ENCODE results near the gene ADAMTS14.

GRCh38 chr10:70689661-70690060 lies 17.4 kb downstream of the ADAMTS14 start:
- no peak for TF ChIP-seq GLIS3 (CRISPR knock-in tag; IDR thresholded peaks at IDR 0.05)
- no peak for TF ChIP-seq ESRRG (CRISPR knock-in tag; IDR thresholded peaks at IDR 0.05)
- TF ChIP-seq ZFP30 (CRISPR knock-in tag; IDR thresholded peaks at IDR 0.05) = no peak
- TF ChIP-seq CREB5 (CRISPR knock-in tag; IDR thresholded peaks at IDR 0.05; ENCODE audit: low read depth) = no peak
- TF ChIP-seq TCF4 (CRISPR knock-in tag; IDR thresholded peaks at IDR 0.05; ENCODE audit: borderline replicate concordance) = no peak
- no peak for TF ChIP-seq ZC3H10 (CRISPR knock-in tag; IDR thresholded peaks at IDR 0.05)

All from SK-N-SH treated with all-trans-retinoic acid at 6 μM for 48 hours (cell line).